DOHH2 (cell line): ENCODE measurements around the gene UBE2E1.

Source experiments
- CTCF ChIP-seq: fragments of 200-600 bp; sonication (generic); IDR thresholded peaks from one replicate; pipeline ENCODE4 v1.5.1; 2014; ENCODE audit warnings: antibody characterized with exemption, mild to moderate bottlenecking, low read depth, low read length; ENCODE audit not compliant: poor library complexity, severe bottlenecking
- EZH2phosphoT487 ChIP-seq: fragments of 200-600 bp; sonication (generic); IDR thresholded peaks from 2 replicates; pipeline ENCODE4 v1.6.1; 2017; ENCODE audit warnings: borderline replicate concordance, mild to moderate bottlenecking, antibody characterized with exemption, low read length, moderate library complexity, mixed read lengths

- no peak for TF ChIP-seq CTCF
- no peak for TF ChIP-seq EZH2phosphoT487
Measured at GRCh38 chr3:23824699-23825444, 19.1 kb downstream of the UBE2E1 start.
